ENCODE measurements around the gene BMP6.

DNA sequence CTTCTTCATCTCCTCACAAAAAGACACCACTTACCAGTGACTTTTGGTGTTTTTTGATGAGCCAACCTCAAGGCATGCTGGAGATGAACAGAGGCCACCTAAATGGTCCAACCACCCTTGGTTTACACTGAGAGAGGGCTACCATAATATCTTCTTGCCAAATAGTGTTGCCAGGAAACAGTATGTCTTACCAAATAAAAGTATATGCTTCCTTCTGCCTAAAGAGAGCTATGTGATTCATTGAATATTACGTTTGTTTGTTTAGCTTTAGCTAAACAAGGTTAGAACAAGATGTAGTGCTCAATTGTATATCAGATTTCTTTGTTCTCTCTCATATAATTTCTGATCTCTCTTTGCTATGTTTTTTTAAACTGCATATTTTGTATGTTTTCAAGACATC, 40.6 kb upstream of the BMP6 start:
- TF ChIP-seq, protein P1, sequence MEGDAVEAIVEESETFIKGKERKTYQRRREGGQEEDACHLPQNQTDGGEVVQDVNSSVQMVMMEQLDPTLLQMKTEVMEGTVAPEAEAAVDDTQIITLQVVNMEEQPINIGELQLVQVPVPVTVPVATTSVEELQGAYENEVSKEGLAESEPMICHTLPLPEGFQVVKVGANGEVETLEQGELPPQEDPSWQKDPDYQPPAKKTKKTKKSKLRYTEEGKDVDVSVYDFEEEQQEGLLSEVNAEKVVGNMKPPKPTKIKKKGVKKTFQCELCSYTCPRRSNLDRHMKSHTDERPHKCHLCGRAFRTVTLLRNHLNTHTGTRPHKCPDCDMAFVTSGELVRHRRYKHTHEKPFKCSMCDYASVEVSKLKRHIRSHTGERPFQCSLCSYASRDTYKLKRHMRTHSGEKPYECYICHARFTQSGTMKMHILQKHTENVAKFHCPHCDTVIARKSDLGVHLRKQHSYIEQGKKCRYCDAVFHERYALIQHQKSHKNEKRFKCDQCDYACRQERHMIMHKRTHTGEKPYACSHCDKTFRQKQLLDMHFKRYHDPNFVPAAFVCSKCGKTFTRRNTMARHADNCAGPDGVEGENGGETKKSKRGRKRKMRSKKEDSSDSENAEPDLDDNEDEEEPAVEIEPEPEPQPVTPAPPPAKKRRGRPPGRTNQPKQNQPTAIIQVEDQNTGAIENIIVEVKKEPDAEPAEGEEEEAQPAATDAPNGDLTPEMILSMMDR (IDR thresholded peaks at IDR 0.05; ENCODE audit: low read depth, low read length) = no peak
- TF ChIP-seq EZH2phosphoT487 (IDR thresholded peaks at IDR 0.05; ENCODE audit: low read depth) = no peak

Data from OCI-LY3 (cell line).